Pulmonary artery endothelial cell (primary cell): ENCODE results near the gene MIB1. TPM values are rescaled to one million over a fixed set of nuclear protein-coding genes. Genes with fewer than 3 reads are reported as not detected.

ENCODE experiments used
- DNase-seq: peaks from one replicate; pipeline ENCODE4 v3.0.0-alpha.2; 2011; ENCODE audit warnings: low read depth, low spot score
- total RNA-seq: library from RNA; depleted of rRNA; stranded (reverse); fragments of >200 nt; gene quantifications from 2 replicates; pipeline ENCODE4 v1.2.3, GENCODE V29; 2014

The MIB1 gene
- total RNA-seq, 1 donor from 2014 or later = 64.0 TPM

- no peak for DNase-seq
Observed at GRCh38 chr18:21889570-21889969, 149.0 kb downstream of the MIB1 start.

GRCh38 chr18:21894619-21895367, 154.2 kb downstream of the MIB1 start:
- DNase-seq = no peak

GRCh38 chr18:21896732-21897336, 156.2 kb downstream of the MIB1 start:
- no peak for DNase-seq

GRCh38 chr18:21897811-21898210, 157.2 kb downstream of the MIB1 start:
- DNase-seq = peak; percentile 8

DNA sequence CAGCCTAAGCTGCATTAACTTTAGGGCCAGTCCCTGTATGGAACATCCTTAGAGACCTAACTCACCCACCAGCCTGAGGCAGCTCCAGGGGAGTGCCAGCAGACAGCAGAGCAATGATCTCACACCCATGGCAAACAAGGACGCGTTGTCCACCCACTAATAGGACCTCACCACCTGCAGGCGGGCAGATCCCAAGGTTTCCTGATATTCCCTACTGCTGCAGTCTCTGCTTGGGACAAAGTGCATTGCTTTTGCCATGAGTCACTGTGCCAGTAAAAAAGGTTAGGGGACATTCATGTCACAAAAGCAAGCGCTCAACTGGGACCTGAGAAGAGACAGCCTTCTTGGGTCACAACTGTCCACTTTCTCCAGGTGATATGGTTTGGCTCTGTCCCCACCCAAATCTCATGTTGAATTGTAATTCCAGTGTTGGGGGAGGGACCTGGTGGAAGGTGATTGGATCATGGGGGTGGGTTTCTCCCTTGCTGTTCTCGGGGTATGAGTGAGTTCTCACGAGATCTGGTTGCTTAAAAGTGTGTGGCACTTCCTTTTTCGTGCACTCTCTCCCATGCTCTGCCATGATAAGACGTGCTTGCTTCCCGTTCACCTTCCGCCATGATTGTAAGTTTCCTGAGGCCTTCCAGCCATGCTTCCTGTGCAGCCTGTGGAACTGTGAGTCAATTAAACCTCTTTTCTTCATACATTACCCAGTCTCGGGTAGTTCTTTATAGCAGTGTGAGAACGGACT, 160.2 kb downstream of the MIB1 start:
- no peak for DNase-seq

- DNase-seq = no peak
Observed at GRCh38 chr18:21901423-21901945, 160.9 kb downstream of the MIB1 start.

DNA sequence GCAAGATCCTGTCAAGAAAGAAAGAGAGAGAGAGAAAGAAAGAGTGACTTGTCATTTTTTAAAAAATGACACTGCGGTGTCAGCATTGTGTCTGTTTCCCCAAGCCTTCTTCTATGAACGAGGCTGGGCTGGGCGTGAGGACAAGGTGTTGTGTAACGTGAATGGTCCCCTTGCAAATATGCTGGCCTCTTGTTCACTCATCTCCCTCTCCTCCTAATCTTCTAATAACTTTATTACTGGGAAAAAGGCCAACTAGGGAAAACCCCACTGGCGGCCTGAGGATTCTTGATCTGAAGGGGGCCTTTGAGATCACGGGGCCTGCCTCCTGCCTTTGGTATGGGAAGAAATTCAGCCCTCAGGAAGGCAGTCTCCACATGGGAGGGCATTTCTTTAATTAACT, 163.1 kb downstream of the MIB1 start:
- DNase-seq = no peak

DNA sequence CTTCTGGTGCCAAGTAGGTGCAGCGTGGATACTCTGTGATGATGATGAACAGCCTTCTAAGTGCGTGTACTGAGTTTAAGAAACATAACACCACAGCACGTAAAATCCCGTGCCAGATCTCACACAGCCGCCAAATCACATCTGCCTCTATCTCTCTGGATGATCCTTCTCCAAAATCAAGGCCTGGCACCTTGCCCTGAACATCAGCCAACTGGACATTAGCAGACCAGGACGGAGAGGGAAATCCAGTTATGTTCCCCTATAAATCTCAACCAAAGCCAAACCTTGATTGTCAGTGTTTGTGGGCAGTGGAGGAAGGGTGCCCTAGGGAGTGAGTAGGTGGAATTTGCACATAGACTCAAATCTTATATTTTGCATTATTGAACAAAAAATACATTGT, 164.3 kb downstream of the MIB1 start:
- no peak for DNase-seq

GRCh38 chr18:21907451-21907850, 166.9 kb downstream of the MIB1 start:
- no peak for DNase-seq

GRCh38 chr18:21908711-21909110, 168.1 kb downstream of the MIB1 start:
- no peak for DNase-seq

DNA sequence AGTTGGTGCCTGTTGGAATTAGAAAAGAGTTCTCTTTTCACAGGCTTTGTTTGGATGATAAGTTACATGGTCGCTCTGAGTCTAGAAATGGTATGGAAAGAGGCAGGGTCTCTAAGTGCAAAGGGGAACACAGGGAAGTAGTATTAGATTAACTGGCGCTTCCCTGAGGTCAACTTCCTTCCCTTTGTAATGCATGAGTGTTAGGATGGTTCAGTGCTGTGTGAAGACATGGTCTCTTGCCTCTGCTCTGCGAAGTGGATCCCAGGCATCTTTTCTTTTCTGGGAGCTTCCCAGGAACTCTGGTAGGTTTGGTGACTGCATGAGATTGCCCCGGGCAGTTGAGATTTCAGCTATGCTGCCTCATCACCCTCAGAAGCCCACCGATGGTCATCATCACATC, 170.3 kb downstream of the MIB1 start:
- DNase-seq = no peak

DNA sequence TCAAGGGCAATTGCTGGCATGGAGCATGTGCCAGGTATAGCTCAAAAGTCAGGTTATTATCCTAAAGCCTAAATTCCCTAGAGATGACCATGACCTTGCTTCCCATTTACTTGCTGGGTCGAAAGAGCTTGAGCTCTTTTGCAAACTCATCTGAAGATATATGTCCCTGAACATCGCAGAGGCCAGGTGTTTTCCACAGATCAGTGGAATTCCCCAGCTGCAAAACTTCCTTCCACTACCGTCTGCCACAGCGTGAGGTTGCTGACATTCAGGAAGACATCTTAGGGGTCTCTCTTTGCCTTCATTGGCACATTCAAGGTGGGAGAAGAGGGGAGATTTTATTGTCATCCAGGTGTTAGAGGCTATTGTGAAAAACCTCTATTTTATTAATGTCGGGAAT, 171.0 kb downstream of the MIB1 start:
- DNase-seq = no peak

DNA sequence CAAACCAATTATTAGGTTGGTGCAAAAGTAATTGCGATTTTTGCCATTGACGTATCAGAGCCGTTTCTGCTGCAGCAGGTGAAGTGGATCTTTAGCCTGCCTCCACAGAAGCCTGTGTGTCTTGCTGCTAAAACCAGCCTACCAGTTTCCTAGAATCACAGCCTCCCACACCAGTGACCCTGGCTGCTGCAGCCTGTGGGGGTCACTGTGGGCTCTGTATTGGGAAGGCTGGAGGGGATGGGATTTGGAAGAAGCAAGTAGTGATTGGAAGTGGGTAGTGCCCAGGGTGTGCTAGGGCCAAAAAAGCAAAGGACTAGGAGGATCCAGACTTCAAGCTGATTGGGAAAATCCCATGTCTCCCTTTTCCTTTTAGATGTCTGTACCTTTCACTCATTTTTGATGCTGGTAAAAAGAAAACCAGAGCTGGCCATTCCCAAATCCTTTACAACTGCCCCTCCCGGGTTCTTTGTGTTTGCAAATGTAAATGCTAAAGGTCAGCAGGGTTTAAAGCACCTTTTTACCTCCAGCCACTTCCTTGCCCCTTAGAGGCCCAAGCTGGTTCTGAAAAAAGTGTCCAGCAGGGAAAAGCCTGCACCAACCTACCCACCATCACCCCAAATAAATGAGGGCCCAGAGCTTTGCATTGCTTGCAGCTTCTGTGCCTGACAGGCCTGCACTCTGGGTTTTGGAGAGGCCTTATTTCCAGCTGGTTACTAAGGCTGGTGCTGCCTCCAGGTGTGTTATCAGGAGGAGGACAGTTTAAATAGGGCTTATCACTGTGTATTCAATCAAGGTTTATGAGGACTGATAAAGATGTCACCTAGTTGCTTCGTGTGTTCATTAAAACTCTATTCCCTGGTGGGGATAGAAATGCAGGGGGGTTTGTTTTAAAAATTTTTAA, 172.0 kb downstream of the MIB1 start:
- DNase-seq = no peak

- DNase-seq = peak; percentile 41
Observed at GRCh38 chr18:21914739-21915319, 174.2 kb downstream of the MIB1 start.

- no peak for DNase-seq
Observed at GRCh38 chr18:21915546-21915945, 175.0 kb downstream of the MIB1 start.

DNA sequence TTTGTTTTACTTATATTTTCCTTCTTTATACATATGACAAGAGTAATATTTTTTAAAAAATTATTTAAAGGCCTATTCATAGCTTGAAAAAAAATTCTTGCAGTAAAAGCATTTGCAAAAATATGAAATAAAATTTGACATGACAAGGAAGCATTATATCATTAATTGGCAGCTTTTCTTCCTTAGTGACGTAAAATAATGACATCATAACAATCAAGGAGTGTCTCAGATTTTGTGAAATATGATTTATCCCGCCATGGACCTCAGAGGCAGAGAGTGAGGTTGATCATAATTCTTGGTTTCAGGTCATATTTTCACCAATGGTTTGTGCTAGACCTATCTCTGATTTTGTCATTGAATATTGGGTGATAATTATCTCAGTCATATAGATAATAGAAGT, 176.0 kb downstream of the MIB1 start:
- no peak for DNase-seq

DNA sequence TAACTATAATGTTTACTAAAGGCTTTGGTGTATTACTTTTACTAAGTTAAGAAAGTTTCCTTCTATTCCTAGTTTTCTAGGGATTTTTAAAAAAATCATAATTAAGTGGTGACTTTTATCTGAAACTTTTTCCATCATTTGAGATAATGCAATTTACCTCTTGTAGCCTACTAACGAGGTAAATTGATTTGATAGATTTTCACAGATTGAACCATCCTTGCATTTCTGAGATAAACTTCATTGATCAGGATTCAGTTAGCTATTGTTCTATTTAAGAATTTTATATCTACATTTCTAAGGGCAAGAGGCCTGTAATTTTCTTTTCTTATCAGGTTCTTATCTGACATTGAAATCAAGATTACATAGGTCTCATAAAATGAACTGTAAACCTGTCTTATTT, 178.1 kb downstream of the MIB1 start:
- DNase-seq = no peak
